IgD-negative memory B cell (primary cell): Measurements from ENCODE around the gene S100A13. TPM values are rescaled to one million over a fixed set of nuclear protein-coding genes. Genes with fewer than 3 reads are reported as not detected.

Experiments used
- polyA plus RNA-seq: library from polyadenylated mRNA; unstranded; fragments of 300-500 nt; fragmentation: Illumina TruSeq; gene quantifications from one replicate; pipeline ENCODE4 v1.2.3, GENCODE V29; 2021

Gene S100A13
- polyA plus RNA-seq, 1 donor from 2014 or later = 3.0 TPM

Other genes starting within 250 kb of the S100A13 start
- 28.0 TPM for gene S100A8, start 236.4 kb downstream of the S100A13 start, polyA plus RNA-seq
- gene S100A7A, start 211.0 kb downstream of the S100A13 start, polyA plus RNA-seq = not detected
- not detected for gene S100A7, start 166.9 kb downstream of the S100A13 start, polyA plus RNA-seq
- gene S100A6, start 91.5 kb downstream of the S100A13 start, polyA plus RNA-seq = 397 TPM
- 1.4 TPM for gene S100A5, start 86.6 kb downstream of the S100A13 start, polyA plus RNA-seq
- 524 TPM for gene S100A4, start 81.7 kb downstream of the S100A13 start, polyA plus RNA-seq
- not detected for gene S100A3, start 78.2 kb downstream of the S100A13 start, polyA plus RNA-seq
- gene S100A2, start 61.7 kb downstream of the S100A13 start, polyA plus RNA-seq = not detected
- not detected for gene S100A16, start 14.4 kb downstream of the S100A13 start, polyA plus RNA-seq
- not detected for gene S100A14, start 11.2 kb downstream of the S100A13 start, polyA plus RNA-seq
- gene S100A1, start 929 bp upstream of the S100A13 start, polyA plus RNA-seq = not detected
- gene CHTOP, start 6.6 kb upstream of the S100A13 start, polyA plus RNA-seq = 78.6 TPM
- 74.5 TPM for gene SNAPIN, start 31.2 kb upstream of the S100A13 start, polyA plus RNA-seq
- gene ILF2, start 43.5 kb upstream of the S100A13 start, polyA plus RNA-seq = 106 TPM
- gene NPR1, start 51.2 kb upstream of the S100A13 start, polyA plus RNA-seq = not detected
- gene INTS3, start 100.5 kb upstream of the S100A13 start, polyA plus RNA-seq = 11.8 TPM
- 12.9 TPM for gene SLC27A3, start 147.9 kb upstream of the S100A13 start, polyA plus RNA-seq